ENCODE measurements around the gene NXPH2.

DNA sequence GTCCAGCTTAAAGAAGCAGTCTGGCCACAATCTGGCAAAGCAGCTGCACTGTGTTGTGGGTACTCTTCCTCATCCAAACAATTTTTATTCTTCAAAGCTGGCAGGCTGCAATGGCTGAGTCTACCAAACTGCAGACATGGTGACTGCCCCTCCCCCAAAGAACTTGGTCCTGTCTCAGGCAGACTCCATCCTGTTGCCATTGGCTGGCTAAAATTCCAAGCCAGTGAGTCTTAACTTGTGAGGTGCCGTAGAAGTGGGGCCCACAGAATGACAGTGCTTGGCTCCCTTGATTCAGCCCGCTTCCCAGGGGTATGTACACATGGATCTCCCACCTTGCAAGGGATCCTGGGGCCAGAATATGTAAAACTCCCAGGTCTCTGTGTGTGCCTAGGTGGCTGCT is 14.5 kb upstream of the NXPH2 start:
- TF ChIP-seq, protein P1, sequence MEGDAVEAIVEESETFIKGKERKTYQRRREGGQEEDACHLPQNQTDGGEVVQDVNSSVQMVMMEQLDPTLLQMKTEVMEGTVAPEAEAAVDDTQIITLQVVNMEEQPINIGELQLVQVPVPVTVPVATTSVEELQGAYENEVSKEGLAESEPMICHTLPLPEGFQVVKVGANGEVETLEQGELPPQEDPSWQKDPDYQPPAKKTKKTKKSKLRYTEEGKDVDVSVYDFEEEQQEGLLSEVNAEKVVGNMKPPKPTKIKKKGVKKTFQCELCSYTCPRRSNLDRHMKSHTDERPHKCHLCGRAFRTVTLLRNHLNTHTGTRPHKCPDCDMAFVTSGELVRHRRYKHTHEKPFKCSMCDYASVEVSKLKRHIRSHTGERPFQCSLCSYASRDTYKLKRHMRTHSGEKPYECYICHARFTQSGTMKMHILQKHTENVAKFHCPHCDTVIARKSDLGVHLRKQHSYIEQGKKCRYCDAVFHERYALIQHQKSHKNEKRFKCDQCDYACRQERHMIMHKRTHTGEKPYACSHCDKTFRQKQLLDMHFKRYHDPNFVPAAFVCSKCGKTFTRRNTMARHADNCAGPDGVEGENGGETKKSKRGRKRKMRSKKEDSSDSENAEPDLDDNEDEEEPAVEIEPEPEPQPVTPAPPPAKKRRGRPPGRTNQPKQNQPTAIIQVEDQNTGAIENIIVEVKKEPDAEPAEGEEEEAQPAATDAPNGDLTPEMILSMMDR (IDR thresholded peaks at IDR 0.05; ENCODE audit: low read depth, low read length), result no peak
- TF ChIP-seq EZH2phosphoT487 (IDR thresholded peaks at IDR 0.05; ENCODE audit: low read depth), result no peak

All from OCI-LY3 (cell line).